Suprapubic skin (tissue), 4 donors: ENCODE measurements around the gene TIPARP. TPM values are rescaled to one million over a fixed set of nuclear protein-coding genes. Genes with fewer than 3 reads are reported as not detected.

Experiments used
- DNase-seq, 2 donors: peaks; one replicate each; pipeline ENCODE4 v3.0.0-alpha.2; 2019; ENCODE audit warnings: low spot score in 2 of 2
- H3K27ac ChIP-seq: fragments of 200-600 bp; sonication (generic); one replicate; pipeline ENCODE4 v1.5.1; 2019
- H3K27me3 ChIP-seq: fragments of 200-600 bp; sonication (generic); one replicate; pipeline ENCODE4 v1.5.1; 2019
- H3K36me3 ChIP-seq: fragments of 200-600 bp; sonication (generic); one replicate; pipeline ENCODE4 v1.5.1; 2019
- H3K4me1 ChIP-seq: fragments of 200-600 bp; sonication (generic); one replicate; pipeline ENCODE4 v1.5.1; 2019
- H3K4me3 ChIP-seq: fragments of 200-600 bp; sonication (generic); one replicate; pipeline ENCODE4 v1.5.1; 2019; ENCODE audit warnings: mild to moderate bottlenecking
- H3K9me3 ChIP-seq: fragments of 200-600 bp; sonication (generic); one replicate; pipeline ENCODE4 v1.5.1; 2019
- EP300 ChIP-seq: sonication (generic); formaldehyde crosslinking; IDR thresholded peaks from one replicate; pipeline ENCODE4 v1.6.1; 2017; ENCODE audit warnings: antibody characterized with exemption
- POLR2A ChIP-seq, 2 donors: fragments of 450-650 bp; IDR thresholded peaks; one replicate each; pipeline ENCODE4 v1.6.1; 2017; ENCODE audit warnings: antibody characterized with exemption in 2 of 2, mild to moderate bottlenecking in 2 of 2, moderate library complexity in 2 of 2
- POLR2AphosphoS5 ChIP-seq, 3 donors: sonication (generic); formaldehyde crosslinking; IDR thresholded peaks; one replicate each; pipeline ENCODE4 v1.6.1; 2017; ENCODE audit warnings: antibody characterized with exemption in 3 of 3
- WGBS: methylation state at CpG from one replicate; pipeline ENCODE4 v1.1.5; 2018; 5-methylcytosine and 5-hydroxymethylcytosine counted together
- total RNA-seq, 4 donors: library from RNA; depleted of rRNA; stranded (reverse); fragments of >200 nt; gene quantifications; one replicate each; pipeline ENCODE4 v1.1.0, GENCODE V29; 2016
- TF ChIP-seq, protein P1 (sequence below), 2 donors: fragments of 200-600 bp in 1 of 2; fragments of 450-650 bp in 1 of 2; sonication (generic) in 1 of 2; IDR thresholded peaks; one replicate each; pipeline ENCODE4 v1.5.1; 2016 to 2019; ENCODE audit warnings: antibody characterized with exemption in 2 of 2, mild to moderate bottlenecking in 1 of 2, moderate library complexity in 1 of 2

Gene TIPARP
- total RNA-seq, 4 donors from 2014 or later = 85.5 to 152 (median 140) TPM

DNA sequence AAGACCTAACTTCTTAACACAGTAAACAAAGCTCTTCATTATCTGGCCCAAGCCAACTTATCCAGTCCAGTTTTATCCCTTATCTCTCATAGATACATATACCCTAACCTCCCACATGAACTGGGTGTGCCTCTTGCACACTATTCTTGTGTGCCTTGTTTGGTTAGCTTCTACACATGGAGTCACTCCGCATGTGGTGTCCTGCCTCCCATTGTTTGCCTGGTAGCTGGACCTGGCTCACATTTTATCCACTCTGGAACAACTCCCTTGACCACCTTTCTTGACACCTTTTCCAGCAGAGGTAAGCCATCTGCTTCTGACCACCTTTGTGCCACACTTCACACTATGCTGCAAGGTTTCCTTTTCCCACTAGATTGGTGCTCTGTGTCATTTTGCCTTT, 15.2 kb downstream of the TIPARP start:
- no peaks in the 10 kb centered on the region for H3K27me3 ChIP-seq
- H3K4me3 ChIP-seq = no peak overlapping the region
- TF ChIP-seq POLR2A (IDR thresholded peaks at IDR 0.05) = no peak
- TF ChIP-seq POLR2AphosphoS5 (IDR thresholded peaks at IDR 0.05) = no peak
- TF ChIP-seq EP300 = no peak
- TF ChIP-seq, protein P1, sequence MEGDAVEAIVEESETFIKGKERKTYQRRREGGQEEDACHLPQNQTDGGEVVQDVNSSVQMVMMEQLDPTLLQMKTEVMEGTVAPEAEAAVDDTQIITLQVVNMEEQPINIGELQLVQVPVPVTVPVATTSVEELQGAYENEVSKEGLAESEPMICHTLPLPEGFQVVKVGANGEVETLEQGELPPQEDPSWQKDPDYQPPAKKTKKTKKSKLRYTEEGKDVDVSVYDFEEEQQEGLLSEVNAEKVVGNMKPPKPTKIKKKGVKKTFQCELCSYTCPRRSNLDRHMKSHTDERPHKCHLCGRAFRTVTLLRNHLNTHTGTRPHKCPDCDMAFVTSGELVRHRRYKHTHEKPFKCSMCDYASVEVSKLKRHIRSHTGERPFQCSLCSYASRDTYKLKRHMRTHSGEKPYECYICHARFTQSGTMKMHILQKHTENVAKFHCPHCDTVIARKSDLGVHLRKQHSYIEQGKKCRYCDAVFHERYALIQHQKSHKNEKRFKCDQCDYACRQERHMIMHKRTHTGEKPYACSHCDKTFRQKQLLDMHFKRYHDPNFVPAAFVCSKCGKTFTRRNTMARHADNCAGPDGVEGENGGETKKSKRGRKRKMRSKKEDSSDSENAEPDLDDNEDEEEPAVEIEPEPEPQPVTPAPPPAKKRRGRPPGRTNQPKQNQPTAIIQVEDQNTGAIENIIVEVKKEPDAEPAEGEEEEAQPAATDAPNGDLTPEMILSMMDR (IDR thresholded peaks at IDR 0.05) = no peak
- H3K36me3 ChIP-seq = peaks cover 3% of the 10 kb centered on the region
- no peak for DNase-seq
- WGBS = 0% methylated on average over 1 of the region's 1 CpG
- no peaks in the 10 kb centered on the region for H3K9me3 ChIP-seq
- no peak overlapping the region for H3K27ac ChIP-seq
- H3K4me1 ChIP-seq = peaks cover 79% of the 10 kb centered on the region

DNA sequence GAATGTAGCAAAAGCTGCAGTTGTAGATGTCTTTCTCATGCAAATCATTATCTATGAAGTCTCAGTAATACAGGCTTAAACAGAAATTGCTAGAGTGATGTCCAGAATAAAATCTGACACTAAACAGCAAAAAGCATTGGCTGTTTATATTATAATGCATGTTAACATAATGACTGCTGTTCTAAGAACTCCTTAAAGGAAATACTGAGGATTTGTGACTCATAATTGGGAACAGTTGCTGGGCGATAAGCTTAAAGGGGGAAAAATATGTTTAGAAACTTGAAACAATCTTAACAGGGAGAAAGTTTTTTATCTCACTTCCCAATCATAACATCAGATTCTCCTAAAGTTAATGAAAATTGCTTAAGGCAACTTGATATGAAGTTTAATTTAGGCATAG, 17.5 kb downstream of the TIPARP start:
- Histone ChIP-seq H3K4me3 (no peak overlapping the region), H3K4me1 (peaks cover 58% of the 10 kb centered on the region)

DNA sequence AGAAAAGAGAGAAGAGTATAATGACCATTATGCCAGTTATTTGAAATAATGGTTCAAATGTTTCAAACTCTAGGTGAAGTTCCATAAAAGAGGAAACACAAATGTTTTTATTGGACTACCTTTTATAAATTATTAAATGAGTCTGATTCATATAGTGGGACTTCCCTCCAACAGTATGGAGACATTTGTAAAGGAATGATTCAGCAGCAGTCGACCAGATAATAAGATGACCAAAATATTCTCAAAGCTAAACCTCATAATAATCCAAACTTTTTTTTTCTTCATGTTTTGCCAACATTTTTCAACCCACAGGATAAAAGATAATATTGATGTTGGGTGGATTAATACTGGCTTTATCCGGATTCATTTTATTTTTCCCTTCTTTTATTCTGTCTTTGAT, 18.8 kb downstream of the TIPARP start:
- 45% methylated on average over 2 of the region's 2 CpGs for WGBS
- Histone ChIP-seq H3K36me3 (peaks cover 34% of the 10 kb centered on the region), H3K27me3 (no peaks in the 10 kb centered on the region), H3K27ac (no peak overlapping the region), H3K9me3 (no peaks in the 10 kb centered on the region), H3K4me1 (peaks cover 46% of the 10 kb centered on the region), H3K4me3 (no peak overlapping the region)
- TF ChIP-seq POLR2AphosphoS5 (IDR thresholded peaks at IDR 0.05) (no peak), POLR2A (IDR thresholded peaks at IDR 0.05) (no peak), EP300 (no peak)
- TF ChIP-seq, protein P1 (IDR thresholded peaks at IDR 0.05) = no peak
- DNase-seq = no peak

More for the DNA sequence above, 17.5 kb downstream of the TIPARP start:
- Histone ChIP-seq H3K9me3 (no peaks in the 10 kb centered on the region), H3K27ac (no peak overlapping the region), H3K27me3 (no peaks in the 10 kb centered on the region), H3K36me3 (peaks cover 26% of the 10 kb centered on the region)
- TF ChIP-seq POLR2A (IDR thresholded peaks at IDR 0.05) (no peak), EP300 (no peak), POLR2AphosphoS5 (IDR thresholded peaks at IDR 0.05) (no peak)
- TF ChIP-seq, protein P1 (IDR thresholded peaks at IDR 0.05) = no peak
- 16% methylated on average over 1 of the region's 1 CpG for WGBS
- no peak for DNase-seq

DNA sequence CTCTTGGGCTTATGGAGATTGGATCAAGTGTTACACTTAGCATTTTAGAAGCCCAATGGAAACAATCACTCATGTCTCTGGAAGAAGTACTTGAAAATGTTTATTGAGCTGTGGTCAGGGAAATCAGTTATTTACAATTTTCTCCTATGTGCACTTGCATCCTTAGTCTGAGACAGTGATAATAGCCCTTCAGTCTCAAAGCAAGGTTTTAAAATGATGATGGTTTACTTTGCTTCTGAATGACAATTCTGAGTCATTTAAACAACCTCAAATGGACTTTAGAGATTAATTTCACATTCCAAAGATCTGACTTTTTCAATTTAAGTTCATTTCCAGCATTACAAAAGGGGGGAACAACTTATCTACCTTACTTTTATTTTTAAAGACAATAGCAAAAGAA, 20.1 kb downstream of the TIPARP start:
- Histone ChIP-seq H3K27ac (no peak overlapping the region), H3K4me1 (peaks cover 32% of the 10 kb centered on the region), H3K36me3 (peaks cover 45% of the 10 kb centered on the region), H3K9me3 (no peaks in the 10 kb centered on the region), H3K27me3 (no peaks in the 10 kb centered on the region), H3K4me3 (no peak overlapping the region)
- DNase-seq = no peak
- TF ChIP-seq, protein P1 (IDR thresholded peaks at IDR 0.05) = no peak
- TF ChIP-seq POLR2A (IDR thresholded peaks at IDR 0.05) = no peak
- TF ChIP-seq EP300 = no peak
- TF ChIP-seq POLR2AphosphoS5 (IDR thresholded peaks at IDR 0.05) = no peak

DNA sequence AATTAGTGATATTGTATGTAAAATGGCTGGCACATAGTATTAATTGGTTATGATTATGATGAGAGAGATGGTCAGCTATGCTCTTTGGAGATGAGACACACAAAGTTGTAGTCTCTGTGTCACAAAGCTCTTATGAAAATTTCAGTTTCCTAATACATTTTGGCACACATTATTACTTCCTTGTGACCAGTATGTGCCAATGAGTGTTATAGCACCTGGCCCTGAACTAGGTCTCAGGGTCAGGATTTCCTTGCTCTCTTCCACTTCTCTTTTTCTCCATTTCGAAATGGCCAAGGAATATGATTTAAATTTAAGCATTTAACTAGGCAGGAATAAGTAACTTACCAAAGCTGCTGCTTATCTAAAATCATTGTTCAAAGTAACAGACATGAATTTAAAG, 28.0 kb downstream of the TIPARP start:
- no peak overlapping the region for H3K27ac ChIP-seq
- H3K9me3 ChIP-seq = no peaks in the 10 kb centered on the region
- no peak for DNase-seq
- TF ChIP-seq POLR2A (IDR thresholded peaks at IDR 0.05) (no peak), EP300 (no peak), POLR2AphosphoS5 (IDR thresholded peaks at IDR 0.05) (no peak)
- TF ChIP-seq, protein P1 (IDR thresholded peaks at IDR 0.05) = no peak
- H3K36me3 ChIP-seq = peaks cover 56% of the 10 kb centered on the region
- H3K4me1 ChIP-seq = no peaks in the 10 kb centered on the region
- H3K4me3 ChIP-seq = no peak overlapping the region
- WGBS = 52% methylated on average over 1 of the region's 1 CpG
- no peaks in the 10 kb centered on the region for H3K27me3 ChIP-seq
